Renal pelvis (tissue), 4 donors: ENCODE measurements around the gene TP53I11. TPM values are rescaled to one million over a fixed set of nuclear protein-coding genes. Genes with fewer than 3 reads are reported as not detected.
A peak's percentile ranks its signal among the peaks of the same experiment; 100 is the strongest.

Source experiments
- DNase-seq: peaks from one replicate; pipeline ENCODE4 v3.0.0-alpha.2; 2013
- polyA plus RNA-seq, 3 donors: library from polyadenylated mRNA; unstranded; fragments of 120-200 nt; gene quantifications; one replicate each; pipeline ENCODE4 v1.2.1, GENCODE V29; 2013; ENCODE audit not compliant: insufficient read length in 3 of 3

TP53I11 gene
- polyA plus RNA-seq, 3 donors, result 75.3 to 83.2 (median 78.7) TPM

DNA sequence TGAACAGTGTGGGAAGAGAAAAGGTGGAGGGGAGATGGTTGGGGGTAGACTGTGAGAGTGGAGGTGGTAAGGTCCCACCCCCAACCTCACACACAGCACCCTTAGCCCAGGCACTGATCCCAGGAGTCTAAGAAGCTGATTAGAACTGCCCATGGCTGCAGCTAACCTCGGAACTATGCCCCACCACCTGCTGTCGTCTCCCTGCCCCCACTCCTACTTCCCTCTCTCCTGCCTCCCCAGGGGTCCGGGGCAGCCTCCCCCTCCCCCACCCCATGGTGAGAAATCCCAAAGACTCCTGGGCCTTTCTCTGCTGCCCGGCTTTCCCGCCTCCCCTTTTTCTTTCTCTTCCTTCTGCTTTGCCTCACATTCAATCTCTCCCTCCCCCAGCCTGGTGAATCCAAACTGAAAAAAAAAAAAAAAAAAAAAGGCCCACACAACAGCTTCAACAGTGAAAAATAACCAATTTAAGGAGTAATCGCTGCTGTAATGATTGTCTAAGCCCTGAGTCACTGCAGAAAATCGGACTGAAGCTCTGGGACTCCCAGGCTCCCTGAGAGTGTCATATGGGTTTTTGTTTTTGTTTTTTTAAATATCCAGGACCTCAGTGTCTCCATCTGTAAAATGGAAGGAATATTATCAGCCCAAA is 9.6 kb upstream of the TP53I11 start:
- DNase-seq, result no peak

DNA sequence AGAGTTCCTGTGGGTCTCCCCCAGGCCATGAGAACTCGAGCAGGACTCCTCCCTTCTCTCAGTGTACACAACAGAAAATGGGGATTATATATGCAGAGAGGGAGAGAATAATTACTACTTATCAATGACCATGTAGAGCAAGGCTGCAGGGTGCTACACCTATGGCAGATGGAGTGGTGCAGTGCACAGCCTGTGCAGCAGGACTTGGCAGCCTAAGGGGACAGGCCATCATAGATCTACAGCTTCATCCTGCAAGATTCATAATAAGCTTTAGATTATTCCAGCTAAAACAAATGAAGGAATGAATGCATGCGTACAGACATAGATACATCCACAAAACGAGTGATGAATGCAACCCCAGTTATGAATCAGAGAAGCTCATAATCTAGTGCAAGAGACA is 8.4 kb upstream of the TP53I11 start:
- no peak for DNase-seq

DNA sequence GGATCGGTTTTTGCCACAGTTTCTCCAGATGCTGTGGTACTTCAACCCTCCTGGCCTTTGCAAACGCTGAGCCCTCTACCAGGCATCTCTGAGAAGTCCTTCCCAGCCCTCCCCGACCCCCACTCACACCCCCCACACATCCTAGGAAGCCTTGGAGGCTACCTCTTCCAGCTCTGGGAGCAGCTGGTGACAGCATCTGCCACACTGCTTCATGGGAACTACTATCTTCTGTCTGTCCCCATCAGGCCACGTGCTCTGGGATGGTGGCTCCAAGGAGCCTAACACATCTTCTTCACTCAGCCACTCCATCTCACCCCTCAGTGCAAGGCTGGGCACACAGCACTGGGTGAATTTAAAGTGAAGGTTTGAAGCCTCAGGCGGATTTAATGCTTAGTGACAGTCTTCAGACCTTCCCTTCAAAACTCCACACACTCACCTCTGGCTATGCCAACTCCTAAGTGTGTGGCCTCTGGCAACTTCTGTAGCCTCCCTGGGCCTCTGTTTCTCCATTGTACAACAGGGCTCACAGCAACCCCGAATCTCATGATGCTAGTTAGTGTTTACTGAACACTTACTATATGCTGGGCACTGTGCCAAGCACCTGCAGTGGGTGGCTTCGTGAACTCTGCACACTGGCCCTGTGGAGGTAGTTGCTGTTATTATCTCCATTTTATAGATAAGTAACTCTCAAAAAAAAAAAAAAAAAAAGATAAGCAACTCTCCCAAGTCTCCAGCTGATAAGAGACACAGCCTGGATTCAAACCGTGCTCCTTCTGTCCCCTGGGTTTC is 7.3 kb upstream of the TP53I11 start:
- DNase-seq, result no peak

DNA sequence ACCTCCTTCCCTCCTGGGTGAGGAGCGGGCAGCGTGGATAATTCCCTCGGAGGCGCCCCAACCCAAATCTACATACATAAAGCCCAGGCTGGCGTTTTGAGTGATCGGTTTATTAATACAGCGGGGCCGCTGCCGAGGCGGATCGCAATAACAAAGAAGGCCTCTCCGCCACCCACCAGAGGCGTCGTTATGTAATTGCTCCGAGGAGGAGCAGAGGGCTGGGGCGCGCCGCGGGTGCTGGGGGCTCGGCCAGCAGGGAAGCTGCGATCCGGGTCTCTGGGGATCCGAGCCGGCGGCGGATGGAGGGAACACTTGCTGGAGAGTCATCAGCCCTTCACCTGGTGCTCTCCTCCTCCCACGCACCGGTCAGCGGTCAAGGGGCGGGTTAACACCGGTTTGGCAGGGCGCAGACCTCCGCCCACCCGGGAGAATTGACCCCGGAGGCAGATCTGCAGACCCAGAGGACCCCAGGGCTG is 6.4 kb upstream of the TP53I11 start:
- no peak for DNase-seq

DNA sequence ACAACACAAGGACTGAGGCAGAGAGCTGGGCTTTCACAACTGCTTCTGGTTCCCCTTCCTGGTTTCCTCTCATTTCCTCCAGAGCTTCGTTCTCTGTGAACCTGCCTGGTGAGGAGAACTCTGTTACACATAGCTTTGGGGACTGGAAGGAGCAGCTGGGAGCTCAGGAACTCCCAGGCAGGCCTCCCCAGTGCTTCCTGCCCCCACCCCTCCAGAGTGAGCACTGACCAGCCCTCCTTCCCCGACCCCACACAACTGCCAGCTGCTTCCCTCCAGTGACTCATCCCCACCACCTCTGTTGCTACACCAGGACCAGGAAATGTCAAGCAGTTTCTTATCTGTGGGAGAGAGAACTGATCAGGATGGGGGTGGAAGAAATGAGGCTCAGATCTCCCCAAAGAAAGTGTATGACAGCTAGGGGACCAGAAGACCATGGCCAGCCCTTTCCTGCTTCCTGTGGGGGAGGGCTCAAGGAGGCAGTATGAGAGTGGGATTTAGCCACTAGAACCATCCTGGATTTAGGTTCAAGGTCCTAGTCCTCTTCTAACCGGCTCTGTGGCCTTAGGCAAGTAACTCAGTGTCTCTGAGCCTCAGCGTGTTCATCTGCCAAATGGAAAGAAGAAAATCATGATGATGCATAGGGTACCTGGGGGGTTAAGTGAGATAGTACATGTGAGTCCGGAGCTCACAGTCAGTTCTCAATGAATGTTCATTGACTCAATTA is 4.5 kb upstream of the TP53I11 start:
- DNase-seq, result no peak

DNA sequence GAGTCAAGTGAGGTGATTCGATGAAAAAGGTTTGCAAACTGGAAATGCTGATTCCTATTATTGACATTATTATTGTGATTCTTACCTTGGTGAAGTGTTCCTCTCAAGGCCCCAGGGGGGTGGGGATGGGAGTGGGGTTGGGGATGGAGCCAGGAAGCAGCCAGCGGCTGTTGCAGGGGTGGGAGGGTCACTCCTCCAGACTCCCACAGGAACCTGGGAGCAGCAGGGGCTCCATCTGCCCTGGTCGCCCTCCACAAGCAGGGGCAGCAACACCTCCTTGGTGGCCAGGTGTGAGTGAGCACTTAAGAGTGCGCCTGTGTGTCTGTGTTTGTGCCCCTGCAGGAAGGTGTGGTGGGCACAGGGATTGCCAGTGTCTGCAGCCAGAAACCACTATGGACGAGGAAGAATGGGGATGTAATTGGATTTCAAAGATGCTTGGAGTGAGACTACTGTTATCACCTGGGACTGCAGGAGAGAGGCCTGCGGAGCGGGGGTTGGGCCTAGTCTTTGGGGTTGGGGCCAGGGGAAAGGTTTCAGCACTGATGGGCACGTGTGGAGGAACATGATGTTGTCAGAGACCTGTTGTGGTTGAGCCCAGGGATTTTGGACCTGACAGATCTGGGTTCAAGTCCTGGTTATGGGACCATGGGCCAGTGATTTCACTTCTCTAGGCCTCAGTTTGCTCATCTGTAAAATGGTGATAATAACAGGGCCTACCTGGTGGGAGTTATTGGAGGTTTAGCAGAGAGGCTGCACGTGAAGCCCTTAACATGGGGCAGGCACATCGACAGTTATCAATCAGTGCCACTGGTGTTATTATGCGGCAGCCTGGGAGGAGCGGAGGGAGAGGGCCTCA is 3.6 kb upstream of the TP53I11 start:
- DNase-seq, result no peak

DNA sequence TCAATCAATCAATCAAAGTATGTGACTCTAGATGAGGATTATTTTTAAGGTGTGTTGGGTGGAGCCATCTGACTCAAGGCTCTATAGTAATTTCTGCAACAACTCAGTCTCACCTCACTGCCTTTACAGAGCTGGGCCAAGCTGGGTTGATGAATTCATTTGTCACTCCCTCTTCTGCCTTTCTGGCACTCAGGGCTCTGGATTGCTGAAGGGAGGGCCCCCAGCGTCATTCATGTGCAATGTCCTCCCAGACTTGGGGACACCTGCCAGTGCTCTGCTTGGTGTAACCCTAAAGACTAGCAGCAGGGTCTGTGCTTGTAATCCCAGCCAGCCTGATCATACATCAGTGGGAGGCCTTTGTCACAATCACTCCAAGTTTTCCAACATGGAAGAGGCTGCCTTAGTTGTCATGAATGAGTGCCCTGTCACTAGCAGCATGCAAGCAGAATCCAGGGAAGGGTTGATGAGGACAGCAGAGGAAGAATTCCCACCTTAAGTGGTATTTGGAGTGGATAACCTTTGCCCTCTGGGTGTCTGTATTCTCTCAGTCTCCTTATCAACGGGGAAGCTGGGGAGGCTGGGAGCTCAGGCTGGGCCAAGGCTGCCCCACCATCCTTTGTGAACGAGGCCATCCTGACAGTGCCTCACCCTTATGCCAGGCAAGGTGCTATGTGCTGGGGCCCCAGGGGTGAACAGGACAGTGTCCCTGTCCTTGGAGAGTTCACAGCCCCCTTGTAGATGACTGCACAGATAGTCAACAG is 2.0 kb upstream of the TP53I11 start:
- no peak for DNase-seq

DNA sequence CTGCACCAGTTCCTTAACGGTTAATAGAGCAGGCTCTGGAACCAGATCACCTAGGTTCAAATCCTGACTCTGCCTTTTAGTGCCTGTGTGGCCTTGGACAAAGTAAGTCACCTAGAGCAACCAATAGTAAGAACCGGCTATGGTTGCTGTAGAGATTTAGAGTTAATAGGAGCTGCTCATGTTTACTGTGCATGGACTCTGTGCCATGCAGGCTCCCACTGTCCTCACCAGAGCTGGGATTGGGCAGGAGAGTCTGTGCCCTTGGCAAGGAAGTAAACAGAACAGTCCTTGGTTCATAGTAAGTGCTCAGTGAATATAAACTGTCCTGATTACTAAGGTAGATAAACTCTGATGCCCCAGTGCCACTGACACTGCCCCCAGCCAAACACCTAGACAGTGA is 1.4 kb upstream of the TP53I11 start:
- no peak for DNase-seq

DNA sequence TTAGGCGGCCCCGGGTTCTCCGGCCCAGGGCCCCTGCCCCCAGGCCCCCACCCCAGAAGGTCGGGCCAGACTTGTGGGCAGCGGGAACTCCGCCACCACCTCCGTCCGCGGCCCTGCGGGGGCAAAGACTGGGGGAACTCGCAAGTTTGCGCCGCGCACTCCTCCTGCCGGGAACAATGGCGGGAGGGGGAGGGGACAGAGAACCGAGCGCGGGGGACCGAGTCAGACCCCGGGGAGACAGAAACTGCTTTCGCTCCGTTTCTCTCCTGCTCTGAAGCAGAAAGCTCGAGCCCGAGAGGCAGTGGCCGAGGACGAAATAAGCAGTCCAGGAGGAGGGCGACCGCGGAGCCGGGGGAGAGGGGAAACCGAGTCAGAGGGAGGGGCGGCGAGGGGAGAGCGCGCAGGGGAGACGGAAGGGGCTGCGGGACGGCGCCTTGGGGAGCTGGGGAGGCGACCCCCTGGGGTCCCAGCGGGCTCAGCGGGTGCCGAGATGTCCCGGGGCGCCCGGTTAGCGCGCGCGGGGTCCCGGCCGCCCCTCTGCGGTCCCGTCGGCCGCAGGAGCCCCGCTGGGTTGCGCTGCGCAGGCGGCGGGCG is 555 bp downstream of the TP53I11 start:
- DNase-seq, result peak; percentile 52

DNA sequence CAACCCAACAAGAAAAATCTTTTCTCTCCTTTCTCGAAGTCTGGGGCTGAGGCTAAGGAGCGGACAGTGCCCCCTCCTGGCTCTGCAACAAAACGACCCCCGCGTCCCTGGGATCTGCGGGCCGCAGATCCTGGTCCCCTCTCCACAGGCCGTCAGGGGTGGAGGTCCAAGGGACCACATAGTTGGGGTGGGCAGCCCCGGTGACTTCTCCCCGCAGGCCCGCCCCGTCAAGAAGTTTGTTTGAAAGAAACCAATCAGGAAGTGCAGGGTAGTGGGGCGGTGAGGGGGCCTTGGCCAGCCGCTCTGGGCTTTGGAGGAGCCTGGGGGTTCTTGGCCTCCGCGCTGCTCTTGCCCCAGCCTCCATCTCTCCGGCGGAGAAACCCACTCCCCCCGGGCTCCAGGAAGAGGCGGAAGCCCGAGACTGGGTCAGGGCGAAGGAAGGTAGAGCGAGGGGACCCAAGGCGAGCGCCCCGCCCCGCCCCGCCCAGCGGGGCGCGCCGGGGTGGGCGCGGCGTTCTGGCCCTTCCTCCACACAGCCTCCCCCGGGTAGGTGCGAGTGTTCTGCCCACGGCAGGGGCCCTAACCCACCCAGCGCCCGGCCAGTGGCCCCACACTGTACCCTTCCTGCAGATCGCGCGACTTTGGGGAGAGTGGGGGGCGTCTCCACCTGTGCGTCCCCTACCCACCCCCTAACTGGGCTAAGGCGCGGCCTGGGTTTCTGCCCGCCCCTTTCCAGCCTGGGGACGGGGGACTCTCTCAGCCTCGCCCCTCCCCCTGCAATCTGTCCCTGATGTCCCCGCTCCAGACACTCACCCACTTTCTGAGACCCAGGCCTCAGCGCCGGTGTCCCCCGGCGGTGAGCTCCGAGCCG is 1.3 kb downstream of the TP53I11 start:
- DNase-seq, result peak; percentile 68

DNA sequence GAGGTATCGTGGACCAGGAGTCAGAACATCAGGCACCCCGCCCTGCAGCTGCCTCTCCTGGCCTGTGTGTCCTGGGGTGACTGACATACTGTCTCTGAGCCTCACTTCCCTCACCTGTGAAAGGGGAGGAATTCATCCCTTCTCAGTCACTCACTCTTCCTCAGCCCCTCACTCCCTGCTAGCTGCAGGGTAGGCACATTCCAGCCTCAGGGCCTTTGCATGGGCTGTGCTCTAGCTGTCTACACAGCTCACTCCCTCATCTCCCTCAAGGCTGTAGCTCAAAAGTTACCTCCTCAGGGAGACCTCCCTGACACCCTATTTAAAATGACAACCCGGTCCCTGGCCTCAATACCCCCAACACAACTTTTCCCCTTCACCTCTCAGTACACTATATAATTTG is 2.5 kb downstream of the TP53I11 start:
- no peak for DNase-seq

DNA sequence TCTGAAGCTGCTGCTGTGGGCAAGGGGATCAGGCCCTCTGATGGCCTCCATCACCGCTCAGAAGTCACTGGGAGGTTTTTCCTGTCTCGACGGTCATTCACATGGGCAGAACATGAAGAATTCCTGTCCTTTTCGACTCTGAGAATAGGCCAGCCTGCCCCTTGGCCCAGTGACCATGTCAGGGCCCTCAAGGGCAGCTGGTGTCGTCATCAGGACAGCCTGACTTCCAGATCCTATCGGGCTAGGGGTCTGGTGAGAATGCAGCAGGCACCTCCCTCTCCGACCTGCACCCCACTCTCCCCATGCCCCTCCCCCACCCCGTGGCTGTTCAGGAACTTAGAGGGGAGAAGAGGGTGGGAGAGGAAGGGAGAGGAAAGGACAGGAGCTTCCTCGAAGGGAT is 3.6 kb downstream of the TP53I11 start:
- no peak for DNase-seq

DNA sequence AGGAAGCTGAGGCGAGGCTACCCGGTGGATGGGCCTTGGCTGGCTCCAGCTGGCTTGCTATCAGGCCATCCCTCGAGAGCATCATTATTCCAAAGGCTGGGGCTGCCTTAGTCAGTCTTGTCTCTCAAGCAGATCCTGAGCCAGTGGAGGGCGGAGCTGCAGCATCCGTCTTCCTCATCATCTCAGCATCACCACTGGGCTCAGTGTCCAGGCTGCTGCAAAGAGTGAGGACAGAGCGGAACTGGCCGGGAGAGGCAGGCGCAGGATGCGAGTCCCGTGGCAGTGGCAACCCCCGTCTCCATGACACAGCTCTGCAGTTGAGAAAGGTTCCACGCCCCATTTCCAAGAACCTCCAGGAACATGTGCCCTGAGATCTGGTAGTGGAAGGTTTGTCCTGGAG is 4.4 kb downstream of the TP53I11 start:
- DNase-seq, result no peak

DNA sequence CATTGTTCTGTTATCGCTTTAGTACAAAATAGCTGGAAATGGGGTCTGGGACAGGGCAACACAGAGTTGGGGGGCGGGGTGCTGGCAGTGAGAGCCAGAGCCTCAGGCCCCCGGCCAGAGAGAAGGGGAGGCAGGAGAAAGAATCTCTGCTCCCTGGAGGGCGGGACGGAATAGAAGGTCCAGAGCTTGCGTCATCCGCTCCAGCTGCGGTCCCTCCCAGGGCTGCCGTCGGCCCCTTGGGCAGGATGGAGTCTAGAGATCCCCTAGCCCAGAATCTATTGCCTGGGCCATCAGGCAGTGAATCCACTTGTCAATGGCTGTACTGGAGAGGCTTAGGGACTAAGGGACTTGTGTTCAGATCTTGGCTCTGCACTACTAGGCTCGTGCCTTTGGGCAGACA is 5.0 kb downstream of the TP53I11 start:
- no peak for DNase-seq

DNA sequence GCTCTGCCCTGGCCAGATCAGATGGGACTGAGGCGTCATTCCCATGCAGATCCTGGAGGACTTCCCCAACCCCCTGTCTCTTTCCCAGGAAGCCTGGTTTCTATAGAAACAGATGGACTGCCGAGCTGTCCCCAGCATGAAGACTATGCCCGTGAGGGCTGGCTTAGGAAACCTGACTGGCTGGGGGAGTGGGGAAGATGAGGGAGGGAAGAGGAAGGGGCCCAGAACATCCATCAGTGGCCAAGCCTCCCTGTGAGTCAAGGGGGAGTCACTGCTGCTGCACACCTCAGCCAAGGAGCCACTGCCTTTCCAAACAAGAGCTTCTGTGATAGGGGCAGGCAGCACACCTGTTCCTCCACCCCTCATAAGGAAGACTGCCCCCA is 5.8 kb downstream of the TP53I11 start:
- no peak for DNase-seq

DNA sequence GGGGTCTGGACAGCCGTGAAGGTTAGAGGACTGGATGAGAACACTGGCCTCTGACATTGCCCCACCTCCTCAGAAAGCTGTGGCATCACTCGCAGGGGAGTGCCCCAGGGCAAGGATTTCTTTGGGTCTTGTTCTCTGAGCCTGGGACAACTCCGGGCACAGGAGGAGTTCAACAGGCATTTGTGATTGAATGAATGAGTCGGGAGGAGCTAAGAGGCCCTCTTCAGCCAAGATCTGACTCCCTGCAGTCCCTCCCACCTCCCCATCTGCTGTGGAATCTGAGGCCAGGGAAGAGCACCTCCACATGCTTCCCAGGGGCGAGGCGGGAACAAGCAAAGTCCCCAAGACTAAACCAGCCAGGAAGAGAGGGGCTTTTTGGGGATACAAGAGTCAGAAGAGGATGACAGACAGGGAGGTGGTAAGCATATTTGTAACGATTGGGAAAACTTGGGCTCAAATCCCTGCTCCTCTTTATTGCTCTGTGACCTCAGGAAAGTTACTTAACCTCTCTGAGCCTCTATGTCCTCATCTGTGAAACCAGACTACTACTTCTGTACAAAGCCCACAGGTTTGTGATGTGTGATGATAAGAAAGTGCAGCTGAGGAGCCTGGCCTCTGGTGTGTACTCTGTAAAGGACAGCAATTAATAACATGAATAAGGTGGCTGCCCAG is 6.4 kb downstream of the TP53I11 start:
- no peak for DNase-seq

DNA sequence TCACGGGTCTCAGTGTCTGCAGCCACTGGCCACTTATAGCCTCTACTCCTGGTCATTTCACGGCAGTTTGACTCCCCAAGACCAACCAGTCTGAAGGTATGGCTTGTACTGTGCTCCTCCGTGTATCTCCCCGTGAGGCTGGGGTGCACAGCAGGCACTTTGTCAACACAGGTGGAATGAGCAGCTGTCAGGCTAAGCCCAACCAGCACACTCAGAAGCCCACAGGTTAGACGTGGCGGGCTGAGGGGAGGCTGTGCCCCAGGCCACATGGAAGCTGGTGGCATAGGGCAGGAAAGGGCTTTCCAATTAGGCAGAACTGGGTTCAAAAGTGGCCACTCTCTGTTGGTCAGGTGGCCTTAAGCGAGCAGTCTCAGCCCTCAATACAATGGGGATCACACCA is 7.0 kb downstream of the TP53I11 start:
- DNase-seq, result no peak

DNA sequence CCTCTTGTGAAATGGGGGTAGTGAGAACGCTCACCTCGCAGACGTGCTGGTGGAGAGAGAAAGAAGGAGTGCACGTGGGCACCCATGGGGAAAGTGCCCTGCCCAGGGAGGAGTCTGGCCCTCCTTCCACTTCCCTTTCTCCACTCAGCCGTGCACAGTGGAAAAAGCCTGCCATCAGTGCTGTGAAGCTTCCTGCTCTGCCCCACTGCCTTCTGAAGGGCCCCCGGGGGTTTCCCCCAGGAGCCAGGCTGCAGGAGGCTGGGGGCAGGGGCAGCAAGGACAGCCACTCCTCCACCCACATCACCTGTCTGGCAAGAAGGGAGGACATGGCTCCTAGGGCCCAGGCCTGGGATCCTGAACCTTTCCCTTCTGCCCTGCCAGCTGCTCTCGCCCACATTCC is 7.6 kb downstream of the TP53I11 start:
- peak; percentile 52 for DNase-seq
